Endothelial cell of umbilical vein (primary cell): ENCODE results near the gene HDAC1. TPM values are rescaled to one million over a fixed set of nuclear protein-coding genes. Genes with fewer than 3 reads are reported as not detected.

Experiments
- BruUV-seq: library from RNA; stranded (reverse); fragments of 400-500 nt; replicated peaks from 2 replicates; lab custom pipeline; 2021; lab: Mats Ljungman, UMichigan
- CTCF ChIA-PET: fragments of 300-600, 350-600 bp; sonication (Branson Sonifier 250); formaldehyde crosslinking; loops from one replicate; lab custom pipeline; 2021; ENCODE audit warnings: antibody characterized with exemption, inconsistent platforms; lab: Charles Lee
- POLR2A ChIA-PET: fragments of 300-600, 350-600 bp; sonication (Branson Sonifier 250); formaldehyde crosslinking; loops from one replicate; lab custom pipeline; 2021; ENCODE audit warnings: antibody characterized with exemption, inconsistent platforms; lab: Charles Lee
- DNase-seq: peaks from one replicate; pipeline ENCODE4 v3.0.0-alpha.2; 2011; ENCODE audit warnings: low read depth, low spot score
- FAIRE-seq: peaks from 2 replicates; lab custom pipeline; 2011; peaks lifted over from hg19 to GRCh38; lab: Jason Lieb, UNC
- H2AFZ ChIP-seq: 2 replicates; pipeline ENCODE4 v1.6.0; 2012; ENCODE audit warnings: low read depth, low read length, control low read depth, inconsistent platforms
- H3K27ac ChIP-seq: 2 replicates; pipeline ENCODE4 v1.5.1; 2011; ENCODE audit warnings: low read depth, mild to moderate bottlenecking, control low read depth, low read length, moderate library complexity; ENCODE audit not compliant: insufficient read depth
- H3K27me3 ChIP-seq, 2 experiments: 2 replicates each; pipeline versions ENCODE4 v1.6.0 to v1.6.1; 2011; ENCODE audit warnings: low read length in 2 of 2, mixed read lengths in 1 of 2; ENCODE audit not compliant: control insufficient read depth in 2 of 2, insufficient read depth in 2 of 2
- H3K36me3 ChIP-seq, 2 experiments: 2 replicates in 1 of 2; 3 replicates in 1 of 2; pipeline ENCODE4 v1.5.1; 2011; ENCODE audit warnings: low read length in 2 of 2, mild to moderate bottlenecking in 1 of 2, moderate library complexity in 1 of 2; ENCODE audit not compliant: control insufficient read depth in 2 of 2, insufficient read depth in 2 of 2; ENCODE audit errors: extremely low read depth in 1 of 2
- H3K4me1 ChIP-seq: 3 replicates; pipeline ENCODE4 v1.5.1; 2011; ENCODE audit warnings: mild to moderate bottlenecking, low read length; ENCODE audit not compliant: control insufficient read depth, insufficient read depth; ENCODE audit errors: extremely low read depth
- H3K4me2 ChIP-seq: 2 replicates; pipeline ENCODE4 v1.6.1; 2011; ENCODE audit warnings: low read length, control low read depth, mixed read lengths; ENCODE audit not compliant: insufficient read depth
- H3K4me3 ChIP-seq, 3 experiments: fragments of 200-600 bp in 1 of 3; sonication (generic), shearing (Covaris generic) in 1 of 3; replicated peaks in 1 of 3; 2 replicates each; pipeline ENCODE4 v1.5.1; 2011 to 2016; ENCODE audit warnings: control low read depth in 3 of 3, low read length in 3 of 3, mild to moderate bottlenecking in 2 of 3, inconsistent platforms in 1 of 3, low read depth in 1 of 3, moderate library complexity in 1 of 3; ENCODE audit not compliant: insufficient read depth in 1 of 3
- H3K79me2 ChIP-seq: 2 replicates; pipeline ENCODE4 v1.6.0; 2012; ENCODE audit warnings: low read length, inconsistent platforms; ENCODE audit not compliant: control insufficient read depth, insufficient read depth
- H3K9ac ChIP-seq: replicated peaks from 2 replicates; pipeline ENCODE3; 2011; ENCODE audit warnings: low read length, control low read depth; ENCODE audit not compliant: insufficient read depth; ENCODE audit errors: extremely low read depth
- H3K9me1 ChIP-seq: replicated peaks from 3 replicates; pipeline ENCODE4 v1.6.0; 2011; ENCODE audit warnings: mild to moderate bottlenecking, low read length; ENCODE audit not compliant: control insufficient read depth, insufficient read depth; ENCODE audit errors: extremely low read depth
- H3K9me3 ChIP-seq: replicated peaks from 2 replicates; pipeline ENCODE4 v1.5.1; 2012; ENCODE audit warnings: low read length, inconsistent platforms; ENCODE audit not compliant: control insufficient read depth, insufficient read depth
- H4K20me1 ChIP-seq: replicated peaks from 2 replicates; pipeline ENCODE3; 2011; ENCODE audit warnings: mild to moderate bottlenecking, low read length; ENCODE audit not compliant: control insufficient read depth, insufficient read depth; ENCODE audit errors: extremely low read depth
- CTCF ChIP-seq, 2 donors: IDR thresholded peaks; 1 replicate in 1 of 2; 2 replicates in 1 of 2; pipeline ENCODE4 v1.5.1; 2011; ENCODE audit warnings: low read length in 2 of 2, mild to moderate bottlenecking in 2 of 2, moderate library complexity in 2 of 2, control low read depth in 1 of 2, inconsistent platforms in 1 of 2, low read depth in 1 of 2; ENCODE audit not compliant: insufficient read depth in 1 of 2; ENCODE audit errors: extremely low read depth in 1 of 2
- EZH2 ChIP-seq: IDR thresholded peaks from 2 replicates; pipeline ENCODE4 v1.6.1; 2012; ENCODE audit warnings: borderline replicate concordance, low read depth, mild to moderate bottlenecking, moderate library complexity, low read length, inconsistent platforms; ENCODE audit not compliant: severe bottlenecking
- FOS ChIP-seq: IDR thresholded peaks from 2 replicates; pipeline ENCODE4 v1.6.1; 2011; ENCODE audit warnings: mild to moderate bottlenecking, low read length, moderate library complexity, borderline replicate concordance; ENCODE audit not compliant: insufficient read depth
- GATA2 ChIP-seq: IDR thresholded peaks from 2 replicates; pipeline ENCODE4 v1.7.0; 2011; ENCODE audit warnings: low read depth, mild to moderate bottlenecking, moderate library complexity, mixed read lengths, low read length; ENCODE audit not compliant: insufficient read length, insufficient read depth
- JUN ChIP-seq: IDR thresholded peaks from 2 replicates; pipeline ENCODE4 v1.6.1; 2011; ENCODE audit warnings: borderline replicate concordance, low read depth; ENCODE audit not compliant: insufficient read length, insufficient read depth
- MAX ChIP-seq: IDR thresholded peaks from 2 replicates; pipeline ENCODE4 v1.6.1; 2011; ENCODE audit not compliant: insufficient read depth, insufficient read length
- MYC ChIP-seq: IDR thresholded peaks from one replicate; pipeline ENCODE4 v1.6.1; 2011; ENCODE audit warnings: mild to moderate bottlenecking, low read depth, low read length
- POLR2A ChIP-seq: IDR thresholded peaks from 2 replicates; pipeline ENCODE4 v1.6.1; 2012; ENCODE audit warnings: low read depth, mild to moderate bottlenecking, control low read depth, low read length
- POLR2AphosphoS5 ChIP-seq: IDR thresholded peaks from 2 replicates; pipeline ENCODE4 v1.6.1; 2012; ENCODE audit warnings: low read depth, mild to moderate bottlenecking, control low read depth, low read length, moderate library complexity; ENCODE audit not compliant: insufficient read depth
- dilution Hi-C: fragments of 300-500 bp; cut with MboI; formaldehyde crosslinking; loops from one replicate; pipeline ENCODE4 v1.15.0; 2019; ENCODE audit warnings: low sequenced_read_pairs; ENCODE audit not compliant: extremely low pct_ligation_motif_present
- intact Hi-C: fragments of 100-400 bp; cut with micrococcal nuclease; formaldehyde crosslinking; loops from one replicate; pipeline ENCODE4 v1.10.0; 2022
- polyA plus RNA-seq, 4 experiments: library from polyadenylated mRNA; depleted of rRNA in 3 of 4; stranded (reverse) in 3 of 4; unstranded in 1 of 4; fragments of >200 nt; gene quantifications; 2 replicates each; pipeline versions ENCODE4 v1.2.1 to v1.2.3, GENCODE V29; 2011 to 2012; ENCODE audit warnings: missing spikeins in 1 of 4
- total RNA-seq: library from RNA; stranded (reverse); gene quantifications from 2 replicates; pipeline ENCODE4 v1.2.3, GENCODE V29; 2021

Gene HDAC1
- total and polyA plus RNA-seq, 2 donors (not counting 3 experiments of a cell fraction or from before 2014, with no cell fraction given) = 138 to 141 TPM

- intact Hi-C loops (loop anchor here (5.0 kb wide), 1 partner anchor 116 kb away; the partner anchor contains the start of genes EIF3I and TMEM234), dilution Hi-C loops (no loop called here)
- no peaks in the 10 kb centered on the region for H4K20me1 ChIP-seq
- FAIRE-seq (no peak), DNase-seq (no peak)
- no peaks in the 10 kb centered on the region for H3K9me3 ChIP-seq
- peaks cover 19% of the 10 kb centered on the region for H3K79me2 ChIP-seq
- CTCF ChIA-PET = interaction anchor here (1.5 kb wide), 1 partner anchor 25 kb away, joined by 4 read pairs; no protein-coding TSS in a partner anchor
- no TSS peak for BruUV-seq
- H3K36me3 ChIP-seq = peaks cover 5% of the 10 kb centered on the region in 2 experiments
- TF ChIP-seq GATA2 (no peak), MYC (no peak), FOS (no peak), POLR2AphosphoS5 (no peak), POLR2A (no peak), CTCF (IDR thresholded peaks at IDR 0.05; ENCODE audit: extremely low read depth in 1 of 2, insufficient read depth in 1 of 2, low read depth in 1 of 2, low read length in 2 of 2) (no peak), MAX (no peak), JUN (no peak), EZH2 (no peak)
- no peak overlapping the region for H3K27ac ChIP-seq
- POLR2A ChIA-PET = interaction anchor here (0.6 to 1.3 kb wide), 2 partner anchors 10 to 23 kb away, joined by 3 to 5 read pairs; no protein-coding TSS in a partner anchor
- H3K9ac ChIP-seq = no peak overlapping the region
- no peak overlapping the region for H3K4me2 ChIP-seq
- no peaks in the 10 kb centered on the region for H3K27me3 ChIP-seq
- peaks cover 14% of the 10 kb centered on the region for H3K4me1 ChIP-seq
- no peaks in the 10 kb centered on the region for H3K9me1 ChIP-seq
- H3K4me3 ChIP-seq = no peak overlapping the region
- H2AFZ ChIP-seq = no peak overlapping the region
Observed at GRCh38 chr1:32337855-32338636, 46.2 kb downstream of the HDAC1 start.
